KOPT-K1 (cell line): ENCODE measurements around the gene GSAP.

Experiments used
- H3K27ac ChIP-seq: fragments of 200-600 bp; sonication (generic); 2 replicates; pipeline ENCODE4 v1.5.1; 2016; ENCODE audit warnings: antibody characterized with exemption, mild to moderate bottlenecking, low read depth, low read length; ENCODE audit not compliant: poor library complexity, severe bottlenecking
- H3K36me3 ChIP-seq: fragments of 200-600 bp; sonication (generic); 2 replicates; pipeline ENCODE4 v1.5.1; 2017; ENCODE audit warnings: antibody characterized with exemption, mild to moderate bottlenecking, low read length, moderate library complexity; ENCODE audit not compliant: insufficient read depth
- H3K9me3 ChIP-seq: fragments of 200-600 bp; sonication (generic); 2 replicates; pipeline ENCODE4 v1.5.1; 2017; ENCODE audit warnings: antibody characterized with exemption, low read length, mild to moderate bottlenecking; ENCODE audit not compliant: insufficient read depth, poor library complexity, severe bottlenecking

GSAP gene

GRCh38 chr7:77321300-77321699, 94.8 kb downstream of the GSAP start:
- H3K36me3 ChIP-seq = no peaks in the 10 kb centered on the region
- no peak overlapping the region for H3K27ac ChIP-seq
- H3K9me3 ChIP-seq = no peaks in the 10 kb centered on the region

GRCh38 chr7:77320714-77321113, 95.4 kb downstream of the GSAP start:
- Histone ChIP-seq H3K36me3 (no peaks in the 10 kb centered on the region), H3K27ac (no peak overlapping the region), H3K9me3 (no peaks in the 10 kb centered on the region)

- Histone ChIP-seq H3K9me3 (no peaks in the 10 kb centered on the region), H3K36me3 (no peaks in the 10 kb centered on the region), H3K27ac (no peak overlapping the region)
These were observed 96.0 kb downstream of the GSAP start for GRCh38 chr7:77320137-77320536.

GRCh38 chr7:77318019-77318418, 98.1 kb downstream of the GSAP start:
- H3K9me3 ChIP-seq = no peaks in the 10 kb centered on the region
- no peak overlapping the region for H3K27ac ChIP-seq
- no peaks in the 10 kb centered on the region for H3K36me3 ChIP-seq

- H3K9me3 ChIP-seq = no peaks in the 10 kb centered on the region
- no peak overlapping the region for H3K27ac ChIP-seq
- H3K36me3 ChIP-seq = no peaks in the 10 kb centered on the region
These were observed 99.8 kb downstream of the GSAP start for GRCh38 chr7:77316219-77316978.

- Histone ChIP-seq H3K36me3 (no peaks in the 10 kb centered on the region), H3K9me3 (no peaks in the 10 kb centered on the region), H3K27ac (no peak overlapping the region)
These were observed 101.0 kb downstream of the GSAP start for GRCh38 chr7:77315182-77315591.

GRCh38 chr7:77313876-77314480, 102.2 kb downstream of the GSAP start:
- no peaks in the 10 kb centered on the region for H3K36me3 ChIP-seq
- no peak overlapping the region for H3K27ac ChIP-seq
- no peaks in the 10 kb centered on the region for H3K9me3 ChIP-seq

- H3K9me3 ChIP-seq = no peaks in the 10 kb centered on the region
- H3K36me3 ChIP-seq = no peaks in the 10 kb centered on the region
- H3K27ac ChIP-seq = no peak overlapping the region
These were observed 103.1 kb downstream of the GSAP start for GRCh38 chr7:77313085-77313484.

GRCh38 chr7:77310982-77311381, 105.2 kb downstream of the GSAP start:
- no peaks in the 10 kb centered on the region for H3K36me3 ChIP-seq
- H3K9me3 ChIP-seq = no peaks in the 10 kb centered on the region
- H3K27ac ChIP-seq = no peak overlapping the region

GRCh38 chr7:77309714-77310220, 106.4 kb downstream of the GSAP start:
- Histone ChIP-seq H3K36me3 (no peaks in the 10 kb centered on the region), H3K27ac (no peak overlapping the region), H3K9me3 (no peaks in the 10 kb centered on the region)

- H3K9me3 ChIP-seq = no peaks in the 10 kb centered on the region
- no peaks in the 10 kb centered on the region for H3K36me3 ChIP-seq
- no peak overlapping the region for H3K27ac ChIP-seq
These were observed 107.4 kb downstream of the GSAP start for GRCh38 chr7:77308792-77309191.

GRCh38 chr7:77306231-77307067, 109.7 kb downstream of the GSAP start:
- Histone ChIP-seq H3K9me3 (no peaks in the 10 kb centered on the region), H3K36me3 (no peaks in the 10 kb centered on the region), H3K27ac (no peak overlapping the region)

GRCh38 chr7:77295549-77295948, 120.6 kb downstream of the GSAP start:
- H3K36me3 ChIP-seq = no peaks in the 10 kb centered on the region
- no peak overlapping the region for H3K27ac ChIP-seq
- H3K9me3 ChIP-seq = peaks cover 7% of the 10 kb centered on the region

- H3K9me3 ChIP-seq = peaks cover 13% of the 10 kb centered on the region
- H3K27ac ChIP-seq = no peak overlapping the region
- no peaks in the 10 kb centered on the region for H3K36me3 ChIP-seq
These were observed 123.1 kb downstream of the GSAP start for GRCh38 chr7:77293046-77293445.

GRCh38 chr7:77290425-77290824, 125.7 kb downstream of the GSAP start:
- Histone ChIP-seq H3K27ac (no peak overlapping the region), H3K36me3 (no peaks in the 10 kb centered on the region; the same call in 1 of the 2 replicates)

More at GRCh38 chr7:77290425-77290824, 125.7 kb downstream of the GSAP start:
- peaks cover 9% of the 10 kb centered on the region for H3K9me3 ChIP-seq
